ENCODE results near the gene KDM7A. TPM values are rescaled to one million over a fixed set of nuclear protein-coding genes. Genes with fewer than 3 reads are reported as not detected.
"Not testable (repeated sequence)": the region's sequence is repeated elsewhere in the genome, so short reads cannot be mapped to it uniquely, and the experiment has no call there.

KDM7A gene
- total RNA-seq, 1 donor from 2014 or later = 25.4 TPM

- H3K4me3 Mint-ChIP-seq (ENCODE audit: unreplicated experiment) = no peak overlapping the region
- H3K27me3 Mint-ChIP-seq (ENCODE audit: unreplicated experiment) = peaks cover 2% of the 10 kb centered on the region
- H3K4me1 Mint-ChIP-seq (ENCODE audit: low read depth, unreplicated experiment) = no peaks in the 10 kb centered on the region
- H3K9me3 Mint-ChIP-seq (ENCODE audit: unreplicated experiment) = peaks cover 5% of the 10 kb centered on the region
- TF ChIP-seq CTCF (IDR thresholded peaks at IDR 0.05; ENCODE audit: partially characterized antibody, unreplicated experiment) = no peak
- H3K36me3 Mint-ChIP-seq (ENCODE audit: unreplicated experiment) = no peaks in the 10 kb centered on the region
- DNase-seq = no peak
- H3K27ac Mint-ChIP-seq (ENCODE audit: unreplicated experiment) = no peak overlapping the region
These were observed 33.3 kb upstream of the KDM7A start for GRCh38 chr7:140209866-140210609.

DNA sequence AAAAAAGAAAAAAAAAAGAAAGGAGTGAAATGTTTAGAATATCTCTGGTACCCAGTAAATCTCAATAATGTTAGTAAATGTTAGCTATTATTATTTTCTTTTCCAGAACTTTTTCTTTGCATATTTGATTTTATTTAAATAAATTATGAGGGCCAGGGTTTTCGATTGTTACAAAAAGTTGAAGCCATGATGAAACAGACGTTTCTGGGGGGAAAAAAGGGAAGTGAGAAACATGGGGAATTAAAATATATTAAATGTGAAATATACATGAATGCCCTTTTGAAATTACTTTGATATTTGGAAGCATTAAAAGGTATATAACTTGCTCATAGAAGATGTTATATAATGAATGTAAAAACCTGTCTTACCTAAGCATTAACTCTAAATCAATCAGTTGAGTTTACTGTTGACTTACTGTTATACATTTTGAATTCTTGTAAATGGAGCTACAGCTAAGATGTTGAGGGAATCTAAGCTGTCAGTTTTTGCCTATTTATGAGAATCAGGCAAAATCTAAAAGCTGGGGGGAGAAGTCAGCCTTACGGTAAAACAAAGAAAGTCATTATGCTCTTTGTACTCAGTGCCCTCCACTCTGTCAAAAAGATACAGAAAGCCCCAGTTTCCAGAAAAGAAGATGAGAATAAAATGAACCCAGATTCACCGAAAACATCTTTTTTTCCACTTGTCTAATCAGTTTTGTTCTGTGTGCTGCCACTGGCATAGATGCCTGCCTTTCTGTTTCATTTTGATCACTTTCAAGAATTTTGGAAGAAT is 30.0 kb upstream of the KDM7A start:
- H3K9me3 Mint-ChIP-seq (ENCODE audit: unreplicated experiment) = peaks cover 5% of the 10 kb centered on the region
- no peak for TF ChIP-seq CTCF (IDR thresholded peaks at IDR 0.05; ENCODE audit: partially characterized antibody, unreplicated experiment)
- no peak overlapping the region for H3K4me3 Mint-ChIP-seq (ENCODE audit: unreplicated experiment)
- H3K27ac Mint-ChIP-seq (ENCODE audit: unreplicated experiment) = no peak overlapping the region
- no peak for DNase-seq
- H3K4me1 Mint-ChIP-seq (ENCODE audit: low read depth, unreplicated experiment) = no peaks in the 10 kb centered on the region
- peaks cover 3% of the 10 kb centered on the region for H3K27me3 Mint-ChIP-seq (ENCODE audit: unreplicated experiment)
- H3K36me3 Mint-ChIP-seq (ENCODE audit: unreplicated experiment) = peaks cover 13% of the 10 kb centered on the region

DNA sequence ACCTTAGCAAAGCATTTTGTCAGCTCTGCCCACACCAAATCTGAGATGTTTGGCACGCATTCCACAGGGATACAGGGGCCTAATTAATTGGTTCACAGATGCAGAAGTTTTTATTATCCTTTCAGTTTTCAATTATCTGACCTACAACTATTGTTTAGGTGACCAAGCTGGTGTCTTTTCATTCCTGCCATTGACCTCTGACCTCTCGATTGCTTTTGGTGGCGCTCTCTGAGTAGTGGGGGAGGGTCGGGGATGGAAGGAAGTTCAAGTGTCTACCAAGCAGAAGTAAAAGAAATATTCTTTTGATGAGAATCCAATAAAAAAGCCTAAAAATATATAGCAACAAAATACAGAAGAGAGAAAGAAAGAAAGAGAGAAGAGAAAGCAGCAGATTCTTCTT is 28.8 kb upstream of the KDM7A start:
- Mint-ChIP-seq H3K9me3 (ENCODE audit: unreplicated experiment) (peaks cover 5% of the 10 kb centered on the region), H3K27me3 (ENCODE audit: unreplicated experiment) (peaks cover 4% of the 10 kb centered on the region), H3K4me3 (ENCODE audit: unreplicated experiment) (no peak overlapping the region), H3K4me1 (ENCODE audit: low read depth, unreplicated experiment) (no peaks in the 10 kb centered on the region), H3K36me3 (ENCODE audit: unreplicated experiment) (peaks cover 13% of the 10 kb centered on the region), H3K27ac (ENCODE audit: unreplicated experiment) (no peak overlapping the region)
- DNase-seq = no peak
- TF ChIP-seq CTCF (IDR thresholded peaks at IDR 0.05; ENCODE audit: partially characterized antibody, unreplicated experiment) = no peak

GRCh38 chr7:140203556-140203955 is 26.8 kb upstream of the KDM7A start:
- no peak for DNase-seq
- TF ChIP-seq CTCF (IDR thresholded peaks at IDR 0.05; ENCODE audit: partially characterized antibody, unreplicated experiment) = no peak
- Mint-ChIP-seq H3K4me3 (ENCODE audit: unreplicated experiment) (no peak overlapping the region), H3K27ac (ENCODE audit: unreplicated experiment) (no peak overlapping the region), H3K36me3 (ENCODE audit: unreplicated experiment) (peaks cover 13% of the 10 kb centered on the region), H3K4me1 (ENCODE audit: low read depth, unreplicated experiment) (no peaks in the 10 kb centered on the region), H3K27me3 (ENCODE audit: unreplicated experiment) (peaks cover 4% of the 10 kb centered on the region), H3K9me3 (ENCODE audit: unreplicated experiment) (peaks cover 5% of the 10 kb centered on the region)

GRCh38 chr7:140202942-140203341 is 26.2 kb upstream of the KDM7A start:
- not testable (repeated sequence) for H3K4me3 Mint-ChIP-seq (ENCODE audit: unreplicated experiment); DNase-seq; H3K27me3 Mint-ChIP-seq (ENCODE audit: unreplicated experiment); H3K9me3 Mint-ChIP-seq (ENCODE audit: unreplicated experiment); H3K4me1 Mint-ChIP-seq (ENCODE audit: low read depth, unreplicated experiment); H3K27ac Mint-ChIP-seq (ENCODE audit: unreplicated experiment)
- peaks cover 13% of the 10 kb centered on the region for H3K36me3 Mint-ChIP-seq (ENCODE audit: unreplicated experiment)
